NCI-H1436 (cell line): Measurements from ENCODE around the gene PLCG2.
"Not testable (repeated sequence)": the region's sequence is repeated elsewhere in the genome, so short reads cannot be mapped to it uniquely, and the experiment has no call there.

ENCODE experiments used
- DNase-seq: peaks from one replicate; lab custom pipeline; 2025; lab: John Stamatoyannopoulos, UW

Gene PLCG2

DNA sequence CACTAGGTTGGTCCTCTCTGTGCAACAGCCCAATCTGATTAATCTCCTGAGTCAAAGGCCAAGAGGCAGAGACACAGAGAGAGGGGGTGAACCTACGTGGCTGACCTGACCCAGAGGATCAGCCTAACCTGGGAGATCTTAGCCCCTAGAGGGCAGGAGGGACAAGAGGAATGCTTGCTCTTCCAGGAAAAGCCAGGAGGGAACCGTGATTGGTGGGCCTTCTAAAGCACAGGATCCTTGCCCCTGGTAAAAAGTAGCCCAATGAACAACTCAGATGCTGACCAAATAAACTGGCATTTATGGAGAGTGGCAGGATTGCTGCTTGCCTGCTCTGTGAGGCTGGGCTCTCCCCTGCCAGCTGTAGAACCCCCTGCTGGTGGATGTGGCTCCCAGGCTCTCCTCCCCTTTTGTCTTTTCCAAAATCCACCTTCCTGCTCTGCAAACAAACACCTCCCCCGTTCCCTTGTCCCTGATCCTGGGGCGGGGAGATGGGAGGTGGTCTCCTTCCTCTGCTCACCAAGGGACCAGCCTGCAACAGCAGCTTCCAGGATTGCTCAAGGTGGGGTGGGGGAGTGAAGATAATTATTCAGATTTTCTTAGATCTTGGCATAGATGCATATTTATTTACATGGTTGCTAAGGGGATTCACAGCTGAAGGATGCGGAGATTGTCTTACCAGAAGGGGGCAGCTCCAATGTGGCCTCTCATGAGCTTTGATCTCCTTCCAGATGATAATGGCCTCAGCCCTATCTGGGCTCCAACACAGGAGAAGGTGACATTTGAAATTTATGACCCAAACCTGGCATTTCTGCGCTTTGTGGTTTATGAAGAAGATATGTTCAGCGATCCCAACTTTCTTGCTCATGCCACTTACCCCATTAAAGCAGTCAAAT is 160.3 kb downstream of the PLCG2 start:
- DNase-seq, result no peak

DNA sequence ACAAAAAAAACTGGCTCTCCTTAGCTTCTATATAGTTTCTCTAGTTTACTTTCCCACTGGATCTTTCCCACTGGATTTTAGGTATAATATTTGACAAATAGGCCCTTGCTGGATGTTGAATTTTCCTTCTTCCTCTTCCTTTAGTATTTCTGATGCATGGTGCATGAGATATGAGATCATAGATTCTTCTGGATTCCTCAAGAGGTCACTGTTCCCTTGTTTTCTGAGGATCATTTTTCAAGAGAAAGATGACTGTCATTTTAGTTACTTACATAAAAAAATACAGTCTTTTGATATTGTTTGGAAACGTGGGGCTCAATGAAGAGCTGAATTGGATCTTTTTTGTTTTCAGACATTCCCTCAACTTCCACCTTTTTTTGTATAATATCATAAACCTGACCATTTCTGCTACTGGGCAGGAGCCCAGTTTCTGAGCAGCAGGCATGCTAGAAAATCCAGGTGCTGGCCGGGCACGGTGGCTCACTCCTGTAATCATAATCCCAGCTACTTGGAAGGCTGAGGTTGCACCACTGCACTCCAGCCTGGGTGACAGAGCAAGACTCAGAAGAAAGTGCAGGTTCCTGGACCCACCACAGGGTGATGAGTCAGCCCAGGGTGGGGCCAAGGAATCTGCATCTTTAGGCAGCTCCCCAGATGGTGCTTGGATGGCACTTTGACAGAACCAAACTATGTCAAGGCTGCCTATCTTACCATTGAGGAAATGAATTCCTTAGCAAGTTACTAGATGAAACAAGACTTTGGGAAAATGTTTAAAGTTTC is 161.9 kb downstream of the PLCG2 start:
- peak; percentile 41 for DNase-seq

DNA sequence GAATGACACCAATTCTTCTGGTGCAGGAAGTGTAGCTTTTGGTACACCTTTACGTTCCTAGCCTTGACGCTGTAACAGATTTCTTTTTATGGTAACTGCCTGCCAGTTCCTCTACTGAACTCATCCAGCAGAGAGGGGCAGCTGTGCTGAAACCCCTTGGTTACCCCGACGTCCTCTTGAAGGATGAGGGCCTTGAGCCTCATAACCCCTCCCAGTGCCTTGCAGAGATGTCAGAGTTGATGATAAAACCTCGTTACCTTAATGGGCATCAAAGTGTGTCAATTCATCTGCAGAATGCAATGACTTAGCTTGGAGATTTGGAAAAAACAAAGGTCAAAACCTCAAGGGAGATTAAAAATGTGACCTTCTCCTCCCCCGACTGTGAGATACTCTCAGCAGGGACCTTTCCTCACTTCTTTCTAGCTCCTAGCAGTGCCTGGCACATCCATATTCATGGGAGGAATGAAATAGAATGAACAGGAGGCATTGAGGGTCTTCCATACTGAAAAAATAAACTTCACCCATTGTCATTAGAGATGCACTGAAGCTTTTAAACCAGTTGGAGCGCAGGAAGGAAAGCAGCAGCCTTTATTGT is 163.0 kb downstream of the PLCG2 start:
- no peak for DNase-seq

DNA sequence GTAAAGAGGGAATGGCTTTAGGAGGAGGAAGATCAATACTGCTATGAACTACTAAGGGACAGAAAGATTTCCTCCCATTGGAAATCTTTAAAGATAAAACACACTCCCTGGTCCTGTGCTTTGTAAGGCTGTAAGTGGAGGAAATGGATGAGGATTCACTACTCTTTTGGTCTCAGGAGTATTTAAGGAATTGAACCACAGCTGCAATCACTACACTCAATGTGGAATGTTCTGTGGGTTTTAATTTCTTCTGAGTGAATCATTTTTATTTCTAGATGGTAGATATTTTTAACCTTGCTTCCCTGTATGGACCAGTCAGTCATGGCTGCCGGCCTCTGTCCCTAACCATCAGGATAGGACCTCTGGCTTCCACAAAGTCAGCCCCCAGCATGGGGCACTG is 166.6 kb downstream of the PLCG2 start:
- DNase-seq, result no peak

DNA sequence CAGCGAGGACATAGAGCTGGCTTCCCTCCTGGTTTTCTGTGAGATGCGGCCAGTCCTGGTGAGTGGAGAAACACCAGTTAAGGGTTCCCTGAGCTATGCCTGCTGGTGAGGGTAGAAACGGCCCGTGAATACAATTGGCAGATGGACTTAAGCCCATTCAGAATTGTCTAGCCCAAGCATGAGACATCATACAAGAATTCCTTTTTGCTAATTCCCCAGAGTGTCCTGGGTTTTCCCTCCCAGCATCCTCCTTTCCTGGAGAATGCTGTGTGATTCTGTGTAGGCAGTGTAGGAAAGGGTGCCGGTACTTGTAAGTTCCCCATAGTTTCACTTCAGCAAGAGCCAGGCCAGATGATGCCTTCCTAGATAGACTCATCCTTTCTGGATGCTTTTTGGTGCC is 167.1 kb downstream of the PLCG2 start:
- DNase-seq, result no peak

DNA sequence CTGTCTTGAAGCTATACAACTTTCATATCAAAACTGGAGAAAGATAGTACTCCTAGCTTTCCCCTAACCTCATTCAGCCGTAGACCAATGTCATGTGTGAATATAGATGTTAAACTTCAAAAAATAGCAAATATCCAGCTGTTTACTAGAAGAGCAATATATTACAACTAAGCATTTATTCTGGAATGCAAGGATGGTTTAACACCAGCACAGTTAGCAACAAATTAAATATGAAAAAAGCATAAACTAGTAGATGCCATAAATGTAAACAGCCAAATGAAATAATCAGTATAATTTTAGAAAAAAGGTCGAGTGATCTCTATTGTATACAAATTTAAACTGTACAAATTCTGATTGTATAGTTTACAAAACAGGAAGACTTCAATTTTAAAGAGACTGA is 172.5 kb downstream of the PLCG2 start:
- DNase-seq, result no peak

DNA sequence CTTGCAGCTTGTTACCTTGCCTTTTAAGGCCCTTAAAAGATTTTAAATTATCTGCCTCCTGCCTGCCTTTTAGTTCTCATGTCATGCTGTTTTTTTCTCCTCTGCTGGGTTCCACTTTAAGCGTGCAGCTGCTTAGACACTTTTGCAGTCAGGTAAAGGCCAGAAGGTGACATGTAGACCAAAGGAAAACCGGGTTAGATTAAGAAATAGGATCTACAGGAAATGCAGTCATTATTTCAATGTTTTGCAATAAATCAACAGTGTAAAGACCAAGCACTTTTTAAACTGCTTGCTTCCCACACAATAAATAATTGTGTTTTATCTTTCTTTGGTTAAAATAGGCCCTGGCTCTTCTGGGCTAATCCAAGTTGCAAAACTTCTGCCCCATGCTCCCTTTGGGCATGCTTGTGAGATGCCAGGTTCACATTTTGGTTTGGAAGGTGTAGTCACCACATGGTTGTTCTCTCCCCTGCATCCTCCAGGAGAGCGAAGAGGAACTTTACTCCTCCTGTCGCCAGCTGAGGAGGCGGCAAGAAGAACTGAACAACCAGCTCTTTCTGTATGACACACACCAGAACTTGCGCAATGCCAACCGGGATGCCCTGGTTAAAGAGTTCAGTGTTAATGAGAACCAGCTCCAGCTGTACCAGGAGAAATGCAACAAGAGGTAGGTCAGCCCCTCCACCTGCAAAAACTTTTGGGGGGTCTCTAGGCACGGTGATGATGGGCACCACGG is 177.3 kb downstream of the PLCG2 start:
- no peak for DNase-seq

DNA sequence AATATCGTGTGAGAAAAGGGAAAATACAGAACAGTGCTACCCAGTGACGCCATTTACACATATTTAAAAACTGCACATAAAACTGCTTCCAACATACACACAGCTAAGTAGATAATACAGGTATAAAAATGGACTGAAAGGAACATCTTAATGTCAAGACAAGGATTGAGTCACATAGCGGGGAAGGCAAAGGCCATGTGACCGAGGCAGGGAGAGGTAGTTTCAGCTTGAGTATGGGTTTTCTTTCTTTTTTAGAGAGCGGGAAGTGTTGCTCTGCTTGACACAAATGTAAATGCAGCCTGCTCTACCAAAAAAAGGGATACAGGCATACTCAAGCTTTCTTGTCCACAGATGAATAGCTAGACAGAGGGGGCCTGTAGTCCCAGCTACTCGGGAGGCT is 185.7 kb downstream of the PLCG2 start:
- DNase-seq, result no peak

DNA sequence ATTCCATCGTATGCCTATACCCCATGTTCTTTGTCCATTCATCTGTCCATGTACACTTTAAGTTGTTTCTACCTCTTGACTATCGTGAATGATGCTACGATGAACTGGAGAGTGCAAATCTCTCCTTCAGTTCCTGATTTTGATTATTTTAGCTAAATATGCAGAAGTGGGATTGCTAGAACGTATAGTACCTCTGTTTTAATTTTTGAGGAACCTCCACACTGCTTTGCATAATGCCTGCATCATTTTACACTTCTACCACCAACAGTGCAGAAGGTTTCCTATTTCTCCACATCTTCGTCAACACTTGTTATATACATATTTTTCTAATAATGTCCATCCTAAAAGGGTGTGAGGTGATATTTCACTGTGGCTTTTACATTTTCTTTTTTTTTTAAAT is 188.3 kb downstream of the PLCG2 start:
- DNase-seq, result no peak

DNA sequence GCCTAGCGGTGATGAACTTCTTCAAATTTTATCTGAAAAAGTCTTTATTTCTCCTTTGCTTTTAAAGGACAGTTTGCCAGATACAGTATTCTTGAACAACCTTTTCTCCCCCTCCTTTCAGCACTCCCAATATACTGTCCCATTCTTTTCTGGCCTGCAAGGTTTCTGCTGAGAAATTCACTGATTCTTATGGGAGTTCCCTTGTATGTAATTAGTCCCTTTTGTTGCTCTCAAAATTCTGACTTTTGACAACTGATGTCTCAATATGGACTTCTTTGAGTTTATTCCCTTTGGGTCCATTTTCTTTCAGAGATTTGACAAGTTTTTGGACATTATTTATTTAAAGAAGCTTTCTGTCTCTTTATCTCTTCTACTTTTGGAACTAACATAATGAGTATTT is 192.8 kb downstream of the PLCG2 start:
- DNase-seq, result no peak

DNA sequence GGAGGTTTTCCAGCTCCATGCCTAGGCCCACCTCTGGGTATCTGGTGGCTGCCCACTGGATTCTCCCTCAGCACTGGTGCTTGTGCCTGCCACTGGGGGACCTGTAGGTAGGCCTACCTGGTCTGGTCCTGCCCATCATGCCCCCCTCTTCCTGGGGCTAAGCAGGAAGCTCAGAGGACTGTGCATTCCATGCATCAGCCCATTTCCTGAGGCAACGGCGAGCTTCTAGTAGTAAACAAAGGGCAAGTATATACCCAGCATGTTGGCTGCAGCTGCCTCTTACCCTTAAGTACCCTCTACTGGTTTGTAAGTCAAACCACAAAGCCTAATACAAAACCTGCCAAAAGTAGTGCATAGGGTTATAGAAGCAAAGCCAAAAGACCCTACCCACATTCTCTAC is 194.6 kb downstream of the PLCG2 start:
- no peak for DNase-seq

DNA sequence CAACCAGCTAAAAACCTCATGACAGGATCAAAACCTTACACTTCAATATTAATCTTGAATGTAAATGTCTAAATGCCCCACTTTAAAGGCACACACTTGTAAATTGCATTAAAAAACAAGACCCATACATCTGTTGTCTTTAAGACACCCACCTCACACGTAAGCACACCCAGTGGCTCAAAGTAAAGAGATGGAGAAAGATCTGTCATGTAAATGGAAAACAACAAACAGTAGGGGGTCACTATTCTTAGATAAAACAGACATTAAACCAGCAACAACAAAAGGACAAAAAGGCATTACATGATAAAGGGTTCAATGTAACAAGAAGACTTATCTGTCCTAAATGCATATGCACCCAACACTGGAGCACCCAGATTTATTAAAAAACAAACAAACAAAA is 196.5 kb downstream of the PLCG2 start:
- no peak for DNase-seq

DNA sequence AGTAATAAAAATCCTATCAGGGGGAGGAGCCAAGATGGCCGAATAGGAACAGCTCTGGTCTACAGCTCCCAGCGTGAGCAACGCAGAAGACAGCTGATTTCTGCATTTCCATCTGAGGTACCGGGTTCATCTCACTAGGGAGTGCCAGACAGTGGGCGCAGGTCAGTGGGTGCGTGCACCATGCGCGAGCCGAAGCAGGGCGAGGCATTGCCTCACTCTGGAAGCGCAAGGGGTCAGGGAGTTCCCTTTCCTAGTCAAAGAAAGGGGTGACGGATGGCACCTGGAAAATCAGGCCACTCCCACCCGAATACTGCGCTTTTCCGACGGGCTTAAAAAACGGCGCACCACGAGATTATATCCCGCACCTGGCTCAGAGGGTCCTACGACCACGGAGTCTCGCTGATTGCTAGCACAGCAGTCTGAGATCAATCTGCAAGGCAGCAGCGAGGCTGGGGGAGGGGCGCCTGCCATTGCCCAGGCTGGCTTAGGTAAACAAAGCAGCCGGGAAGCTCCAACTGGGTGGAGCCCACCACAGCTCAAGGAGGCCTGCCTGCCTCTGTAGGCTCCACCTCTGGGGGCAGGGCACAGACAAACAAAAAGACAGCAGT is 198.3 kb downstream of the PLCG2 start:
- not testable (repeated sequence) for DNase-seq

DNA sequence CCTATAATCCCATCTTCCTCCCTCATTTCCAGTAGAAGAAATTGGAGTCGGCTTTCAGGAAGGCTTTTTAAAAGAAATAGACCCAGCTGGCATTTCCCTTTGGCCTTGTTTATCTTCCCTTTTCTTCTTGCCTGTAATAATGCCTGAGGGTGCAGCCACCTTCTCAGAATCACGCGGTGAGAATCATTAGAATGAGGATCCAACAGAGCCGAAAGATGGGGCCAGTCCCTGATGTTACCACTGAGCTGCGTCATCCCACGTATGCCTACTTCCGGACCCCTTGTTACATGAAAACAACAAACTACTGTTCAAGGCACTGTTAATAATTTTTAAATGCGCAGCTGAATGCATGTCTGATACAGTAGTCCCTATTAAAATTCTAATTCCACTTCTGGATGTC is 208.0 kb downstream of the PLCG2 start:
- no peak for DNase-seq

DNA sequence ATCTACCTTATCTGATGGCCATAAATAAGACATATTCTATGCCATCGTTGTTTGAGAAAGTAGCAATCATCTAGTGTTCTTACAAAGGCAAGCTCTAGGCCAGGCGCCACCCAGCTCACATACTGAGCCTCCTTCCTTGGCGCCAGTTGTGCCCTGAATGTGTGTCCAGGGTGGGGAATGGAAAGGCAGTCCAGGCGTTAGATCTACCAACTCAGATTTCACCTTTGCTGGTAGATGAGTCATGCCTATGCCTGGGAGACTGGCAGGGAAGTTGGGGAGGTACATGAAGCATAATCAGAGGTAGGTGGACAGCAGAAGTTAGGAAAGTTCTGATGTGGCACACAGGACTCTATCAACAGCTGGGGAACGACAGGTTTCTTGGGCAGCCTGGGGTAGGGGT is 208.6 kb downstream of the PLCG2 start:
- no peak for DNase-seq

DNA sequence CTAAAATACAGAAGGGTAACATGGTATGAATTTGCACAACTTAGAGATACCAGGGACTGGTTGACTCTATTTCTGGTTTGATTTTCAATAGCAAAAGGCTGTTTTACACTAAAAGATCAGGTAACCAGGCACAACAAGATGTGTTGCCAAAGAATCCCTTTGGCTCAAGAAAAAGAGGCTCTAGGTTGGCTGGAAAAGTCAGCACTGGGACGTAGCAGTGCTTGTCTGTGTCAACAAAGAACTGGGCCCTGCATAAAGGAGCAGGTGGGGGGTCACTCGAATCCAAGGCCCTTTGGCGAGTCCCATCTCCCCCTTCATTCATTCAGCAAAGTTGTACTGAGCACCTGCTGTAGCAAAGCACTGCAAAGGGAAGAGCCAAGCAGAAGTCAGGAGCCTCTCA is 213.8 kb downstream of the PLCG2 start:
- no peak for DNase-seq

DNA sequence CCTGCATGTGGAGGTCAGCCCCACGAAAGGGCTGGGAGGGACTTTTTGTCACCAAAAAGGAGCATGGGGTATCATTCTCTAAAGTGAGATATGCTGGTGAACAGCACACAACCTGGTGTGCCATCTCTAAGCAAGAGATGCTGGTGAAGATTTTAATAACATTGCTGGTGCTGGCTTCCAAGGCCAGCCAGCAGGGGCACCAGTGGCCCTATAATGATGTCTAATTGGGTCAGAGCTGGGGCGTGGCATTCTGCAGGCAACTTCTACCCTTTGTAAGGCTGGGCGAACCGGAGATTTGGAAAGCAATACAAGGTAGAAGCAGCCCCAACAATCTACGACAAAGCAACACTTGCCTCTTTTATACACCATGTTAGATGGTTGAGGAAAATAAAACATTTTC is 215.4 kb downstream of the PLCG2 start:
- no peak for DNase-seq

DNA sequence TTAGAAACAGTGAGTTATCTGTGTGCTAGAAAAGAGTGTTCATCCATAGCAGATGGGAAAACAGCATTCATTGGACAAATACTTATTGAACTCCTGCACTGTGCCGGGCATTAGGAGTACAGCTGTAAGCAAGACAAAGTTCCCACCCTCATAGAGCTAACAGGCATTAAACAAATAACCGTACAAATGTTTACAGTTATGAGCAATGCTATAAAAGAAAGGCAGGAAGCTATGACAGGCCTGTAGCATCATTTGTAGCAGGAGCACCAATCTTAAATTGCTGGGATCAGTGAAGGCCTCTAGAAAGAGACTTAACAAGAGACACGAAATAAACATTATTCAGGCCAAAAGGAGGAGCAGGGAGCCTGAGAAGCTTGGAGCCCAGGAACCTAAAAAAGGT is 216.6 kb downstream of the PLCG2 start:
- no peak for DNase-seq

DNA sequence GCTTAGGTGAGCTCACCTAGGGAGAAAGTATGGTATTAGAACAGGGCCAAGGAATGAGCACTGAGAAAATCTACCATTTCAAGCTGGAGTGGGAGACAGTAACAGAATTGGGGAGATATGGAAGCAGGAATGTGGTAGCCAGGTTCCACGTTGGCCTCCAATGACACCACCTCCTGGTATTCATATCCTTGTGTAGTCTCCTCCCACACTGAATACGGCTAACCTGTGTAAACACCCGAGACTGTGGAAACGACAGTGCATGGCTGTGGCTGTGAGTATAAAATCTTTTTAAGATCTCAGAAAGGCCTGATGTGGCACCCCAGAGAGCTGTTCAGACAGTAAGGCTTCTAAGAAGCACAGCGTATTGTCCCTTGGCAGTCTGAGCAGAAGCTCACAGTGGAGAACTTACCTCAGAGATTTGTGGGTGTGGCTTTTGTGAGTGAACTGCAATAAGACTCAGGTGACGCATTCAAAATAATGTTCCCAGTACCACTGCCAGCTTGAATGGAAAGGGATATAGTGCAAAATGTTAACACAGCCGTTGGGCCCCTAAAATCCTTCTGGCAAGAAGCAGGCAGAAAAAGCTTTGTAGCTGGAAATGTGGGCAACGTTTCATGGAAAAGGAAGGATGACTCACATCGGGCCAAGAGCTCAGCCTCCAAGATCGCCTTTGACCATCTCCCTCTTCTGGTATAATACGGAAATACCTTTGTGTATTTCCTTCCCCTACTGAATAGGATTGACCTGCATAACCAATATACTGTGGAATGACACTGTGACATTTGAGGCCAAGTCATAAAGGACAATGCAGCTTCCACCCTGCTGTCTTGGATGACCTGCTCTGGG is 217.8 kb downstream of the PLCG2 start:
- DNase-seq, result no peak

DNA sequence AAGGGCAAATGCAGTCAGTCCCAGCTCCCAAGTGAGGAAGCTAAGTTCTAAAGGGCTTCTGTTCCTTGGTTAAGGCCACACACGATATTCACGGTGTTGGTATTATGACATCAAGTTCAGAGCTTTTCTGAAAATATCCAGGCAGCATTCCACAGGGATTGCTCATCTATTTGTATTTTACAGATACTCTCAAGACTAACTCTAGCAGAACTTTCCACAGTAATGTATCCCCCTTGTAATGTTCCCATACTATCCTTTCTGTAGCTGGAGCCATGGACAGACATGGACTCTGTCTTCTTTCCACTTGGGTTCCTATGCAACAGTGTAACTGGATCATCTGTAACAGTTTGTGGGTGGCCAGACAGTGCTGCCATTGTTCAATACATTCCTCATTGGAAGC is 218.6 kb downstream of the PLCG2 start:
- no peak for DNase-seq

DNA sequence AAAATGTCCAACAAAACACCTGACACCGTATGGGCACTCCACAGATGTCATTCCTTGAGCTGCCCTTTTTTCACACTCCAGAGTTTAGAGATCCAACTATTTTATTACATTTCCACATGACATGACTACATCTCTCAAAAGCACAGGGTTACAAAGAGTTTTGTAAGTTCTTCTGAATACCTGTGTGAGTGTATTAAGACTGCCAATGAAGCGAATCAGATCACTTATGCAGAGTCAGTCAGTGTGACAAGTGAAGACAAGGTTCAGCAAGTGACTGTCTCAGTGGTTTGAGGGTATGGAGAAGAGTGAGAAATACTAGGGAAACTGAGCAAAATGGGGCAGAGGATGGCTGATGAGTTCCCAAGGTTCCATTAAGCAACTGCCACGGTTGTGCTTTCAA is 223.7 kb downstream of the PLCG2 start:
- no peak for DNase-seq
